ENCODE data around the gene CFAP20. TPM values are rescaled to one million over a fixed set of nuclear protein-coding genes. Genes with fewer than 3 reads are reported as not detected.

Gene CFAP20
- total RNA-seq, 1 donor from 2014 or later, result 48.6 TPM

DNA sequence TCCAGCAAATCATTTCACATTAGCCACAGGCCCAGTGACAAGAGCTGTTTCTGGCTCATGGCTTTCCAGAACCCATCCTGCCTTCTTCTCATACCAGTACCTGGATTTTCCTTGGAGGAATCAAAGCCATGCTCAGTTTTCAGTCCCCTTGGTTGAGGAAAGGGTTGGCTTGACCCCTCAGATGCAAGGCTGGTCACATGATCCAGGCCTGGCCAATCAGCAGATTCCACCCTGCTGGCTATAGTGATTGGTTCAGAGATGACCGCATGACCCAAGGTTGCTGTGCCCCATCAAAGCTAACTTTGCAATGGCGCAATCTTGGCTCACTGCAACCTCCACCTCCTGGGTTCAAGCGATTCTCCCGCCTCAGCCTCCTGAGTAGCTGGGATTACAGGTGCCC, 58.6 kb downstream of the CFAP20 start:
- peaks cover 5% of the 10 kb centered on the region for H3K9me3 Mint-ChIP-seq (ENCODE audit: unreplicated experiment)
- peaks cover 6% of the 10 kb centered on the region for H3K4me1 Mint-ChIP-seq (ENCODE audit: low read depth, unreplicated experiment)
- H3K36me3 Mint-ChIP-seq (ENCODE audit: unreplicated experiment), result peaks cover 4% of the 10 kb centered on the region
- H3K4me3 Mint-ChIP-seq (ENCODE audit: unreplicated experiment), result no peak overlapping the region
- H3K27ac Mint-ChIP-seq (ENCODE audit: unreplicated experiment), result no peak overlapping the region
- TF ChIP-seq, protein P1, sequence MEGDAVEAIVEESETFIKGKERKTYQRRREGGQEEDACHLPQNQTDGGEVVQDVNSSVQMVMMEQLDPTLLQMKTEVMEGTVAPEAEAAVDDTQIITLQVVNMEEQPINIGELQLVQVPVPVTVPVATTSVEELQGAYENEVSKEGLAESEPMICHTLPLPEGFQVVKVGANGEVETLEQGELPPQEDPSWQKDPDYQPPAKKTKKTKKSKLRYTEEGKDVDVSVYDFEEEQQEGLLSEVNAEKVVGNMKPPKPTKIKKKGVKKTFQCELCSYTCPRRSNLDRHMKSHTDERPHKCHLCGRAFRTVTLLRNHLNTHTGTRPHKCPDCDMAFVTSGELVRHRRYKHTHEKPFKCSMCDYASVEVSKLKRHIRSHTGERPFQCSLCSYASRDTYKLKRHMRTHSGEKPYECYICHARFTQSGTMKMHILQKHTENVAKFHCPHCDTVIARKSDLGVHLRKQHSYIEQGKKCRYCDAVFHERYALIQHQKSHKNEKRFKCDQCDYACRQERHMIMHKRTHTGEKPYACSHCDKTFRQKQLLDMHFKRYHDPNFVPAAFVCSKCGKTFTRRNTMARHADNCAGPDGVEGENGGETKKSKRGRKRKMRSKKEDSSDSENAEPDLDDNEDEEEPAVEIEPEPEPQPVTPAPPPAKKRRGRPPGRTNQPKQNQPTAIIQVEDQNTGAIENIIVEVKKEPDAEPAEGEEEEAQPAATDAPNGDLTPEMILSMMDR (IDR thresholded peaks at IDR 0.05; ENCODE audit: partially characterized antibody, unreplicated experiment), result no peak
- no peak for DNase-seq
- H3K27me3 Mint-ChIP-seq (ENCODE audit: unreplicated experiment), result no peaks in the 10 kb centered on the region

Other genes starting within 250 kb of the CFAP20 start
- gene CNGB1, start 158.3 kb downstream of the CFAP20 start, total RNA-seq (ENCODE audit: unreplicated experiment), result 0.91 TPM
- 13.9 TPM for gene ZNF319, start 128.7 kb downstream of the CFAP20 start, total RNA-seq (ENCODE audit: unreplicated experiment)
- 107 TPM for gene USB1, start 128.0 kb downstream of the CFAP20 start, total RNA-seq (ENCODE audit: unreplicated experiment)
- 69.9 TPM for gene MMP15, start 103.6 kb downstream of the CFAP20 start, total RNA-seq (ENCODE audit: unreplicated experiment)
- 87.6 TPM for gene CSNK2A2, start 68.7 kb upstream of the CFAP20 start, total RNA-seq (ENCODE audit: unreplicated experiment)
- not detected for gene PRSS54, start 165.6 kb upstream of the CFAP20 start, total RNA-seq (ENCODE audit: unreplicated experiment)